Sigmoid colon (tissue), 3 donors: ENCODE measurements around the gene CDX1.

Experiments
- CTCF ChIP-seq, 4 experiments: fragments of 450-650 bp in 3 of 4; fragments of 200-600 bp in 1 of 4; IDR thresholded peaks; one replicate each; pipeline ENCODE4 v1.5.1; 2016 to 2019; ENCODE audit warnings: antibody characterized with exemption in 4 of 4, mild to moderate bottlenecking in 3 of 4, moderate library complexity in 2 of 4
- POLR2A ChIP-seq, 2 donors: fragments of 450-650 bp; IDR thresholded peaks; one replicate each; pipeline ENCODE4 v1.6.1; 2016; ENCODE audit warnings: antibody characterized with exemption in 2 of 2, mild to moderate bottlenecking in 2 of 2, moderate library complexity in 2 of 2

GRCh38 chr5:150217038-150217437 lies 50.5 kb downstream of the CDX1 start:
- TF ChIP-seq CTCF (IDR thresholded peaks at IDR 0.05) (no peak), POLR2A (IDR thresholded peaks at IDR 0.05) (no peak)
